NCI-H2107 treated with DMSO at 0.1 percent for 48 hours (cell line): Measurements from ENCODE around the gene SKP2.
"Not testable (repeated sequence)": the region's sequence is repeated elsewhere in the genome, so short reads cannot be mapped to it uniquely, and the experiment has no call there.

Source experiments
- DNase-seq: peaks from one replicate; lab custom pipeline; 2025; ENCODE audit not compliant: unreplicated experiment; lab: John Stamatoyannopoulos, UW

Gene SKP2

DNA sequence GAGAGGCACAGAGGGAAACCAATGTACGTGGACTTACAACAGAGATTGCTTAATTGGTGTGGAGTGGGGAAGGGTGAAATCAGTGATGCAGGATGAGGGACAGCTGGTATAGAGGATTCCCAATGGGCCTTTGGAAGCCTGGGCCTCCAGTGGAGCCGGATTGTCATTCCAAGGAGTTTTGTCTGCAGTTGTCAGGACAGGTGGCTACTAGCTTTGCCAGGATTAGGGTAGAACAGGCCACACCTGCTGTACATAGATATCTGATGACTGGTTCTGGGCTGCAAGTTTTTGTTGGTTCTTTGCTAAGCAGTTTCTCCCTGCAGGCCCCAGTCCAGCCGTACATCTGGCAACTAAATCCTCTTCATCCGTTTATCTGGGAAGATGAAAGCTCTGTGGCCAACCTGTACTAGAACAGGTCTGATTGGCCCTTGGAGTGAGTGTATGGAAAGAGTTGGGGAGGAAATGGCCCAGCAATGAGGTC lies 4.2 kb downstream of the SKP2 start:
- no peak for DNase-seq

GRCh38 chr5:36156619-36157018 lies 4.7 kb downstream of the SKP2 start:
- no peak for DNase-seq

DNA sequence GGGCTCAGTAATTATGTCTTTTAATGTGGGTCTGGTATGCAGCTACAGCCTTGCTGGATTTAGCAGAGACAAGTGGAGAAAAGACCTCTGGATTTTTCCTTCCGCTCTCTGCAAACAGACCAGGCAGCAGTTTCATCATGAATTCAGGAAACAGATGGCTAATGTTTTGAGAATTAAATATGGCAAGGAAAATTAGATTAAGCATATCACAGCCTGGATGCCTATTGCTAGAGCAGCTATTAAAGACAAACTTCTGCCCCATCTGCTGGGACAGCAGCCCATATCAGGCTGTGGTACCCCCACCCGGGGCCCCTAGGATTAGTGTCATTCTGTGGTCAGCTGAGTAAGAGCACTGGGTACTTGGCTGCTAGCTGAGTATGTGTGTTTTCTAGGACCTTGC lies 6.2 kb downstream of the SKP2 start:
- no peak for DNase-seq

- no peak for DNase-seq
Observed at GRCh38 chr5:36160617-36161016, 8.7 kb downstream of the SKP2 start.

- no peak for DNase-seq
Observed at GRCh38 chr5:36161361-36161760, 9.4 kb downstream of the SKP2 start.

- no peak for DNase-seq
Observed at GRCh38 chr5:36162810-36163486, 11.0 kb downstream of the SKP2 start.

DNA sequence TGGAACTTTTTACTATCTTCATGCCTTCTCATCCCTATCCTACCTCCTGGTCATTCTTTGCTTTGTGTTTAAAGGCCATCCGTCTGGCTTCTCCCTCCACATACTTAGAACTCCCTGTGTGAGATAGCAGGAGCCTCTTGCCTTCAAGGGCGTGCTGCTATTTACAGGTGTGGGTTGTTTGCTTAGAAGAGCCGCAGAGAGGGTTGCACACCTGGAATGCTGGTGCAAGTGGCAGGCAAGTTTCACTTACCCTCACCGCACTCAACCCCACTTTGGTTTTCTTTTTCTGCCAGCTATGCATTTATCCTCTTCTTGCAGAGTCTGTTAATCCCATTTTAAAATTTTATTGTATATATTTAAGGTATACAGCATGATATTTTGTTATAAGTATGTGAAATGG lies 12.6 kb downstream of the SKP2 start:
- DNase-seq, result no peak

DNA sequence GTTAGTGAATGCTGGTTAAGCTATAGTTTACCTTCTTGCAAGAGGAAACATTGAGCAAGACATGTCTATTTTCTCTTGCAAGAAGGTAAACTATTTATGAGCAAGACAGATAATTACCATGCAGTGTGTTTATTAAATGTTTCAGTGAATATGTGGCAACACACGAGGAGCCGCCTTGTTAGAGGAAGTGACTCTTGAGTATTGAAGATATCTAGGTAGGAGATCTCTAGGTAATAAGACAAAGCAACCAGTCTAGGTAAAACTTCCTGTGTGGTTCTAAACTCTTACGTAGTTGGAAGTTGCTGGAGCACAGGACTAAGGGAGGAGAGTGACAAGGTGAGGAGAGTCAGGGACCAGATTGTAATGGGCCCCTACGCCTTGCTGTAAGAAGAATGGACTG lies 16.8 kb downstream of the SKP2 start:
- DNase-seq, result no peak

DNA sequence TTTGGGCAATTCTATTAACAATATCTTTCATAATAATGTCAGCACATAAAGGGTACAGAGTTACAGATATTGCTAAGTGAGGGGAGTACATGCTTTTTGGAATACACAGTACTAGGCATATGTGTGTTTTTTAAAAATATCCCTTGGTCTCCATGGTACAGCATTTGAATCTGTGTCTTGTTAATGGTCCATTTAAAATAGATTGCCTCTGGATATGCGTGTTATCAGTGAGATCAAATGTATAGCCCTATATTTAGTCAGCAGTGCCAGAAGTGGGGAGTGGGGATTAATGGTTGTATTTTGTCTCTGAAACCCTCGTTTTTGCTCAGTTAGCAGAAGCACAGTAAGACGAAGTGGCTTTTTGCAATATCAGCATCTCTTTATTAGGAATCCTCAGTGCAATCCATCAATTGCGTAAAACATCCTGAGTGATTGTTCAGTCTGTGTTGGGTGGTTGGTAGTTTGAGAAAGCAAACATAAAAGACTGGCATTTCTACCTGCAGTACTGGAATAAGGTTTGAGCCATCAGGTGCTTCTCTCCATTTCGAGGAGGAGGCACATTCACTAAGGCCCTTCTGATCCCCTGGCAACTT lies 19.0 kb downstream of the SKP2 start:
- DNase-seq, result no peak

DNA sequence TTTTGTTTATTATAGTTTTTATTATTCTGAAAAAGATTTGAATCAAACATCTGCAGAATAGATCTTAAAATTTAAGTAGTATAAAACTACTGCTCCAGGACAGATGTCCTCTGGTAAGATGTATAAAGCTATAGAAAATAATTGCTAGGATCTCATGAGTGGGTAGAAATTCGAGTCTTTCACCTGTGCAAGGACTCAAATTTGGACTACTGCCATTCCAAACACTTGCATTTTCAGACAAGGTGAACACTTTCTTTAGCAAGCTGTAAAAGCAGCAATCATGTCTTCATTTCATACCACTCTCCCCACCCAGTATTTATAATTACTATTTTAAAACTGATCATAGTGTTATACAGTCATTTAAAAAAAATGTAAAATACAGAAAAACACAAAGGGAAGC lies 20.7 kb downstream of the SKP2 start:
- no peak for DNase-seq

DNA sequence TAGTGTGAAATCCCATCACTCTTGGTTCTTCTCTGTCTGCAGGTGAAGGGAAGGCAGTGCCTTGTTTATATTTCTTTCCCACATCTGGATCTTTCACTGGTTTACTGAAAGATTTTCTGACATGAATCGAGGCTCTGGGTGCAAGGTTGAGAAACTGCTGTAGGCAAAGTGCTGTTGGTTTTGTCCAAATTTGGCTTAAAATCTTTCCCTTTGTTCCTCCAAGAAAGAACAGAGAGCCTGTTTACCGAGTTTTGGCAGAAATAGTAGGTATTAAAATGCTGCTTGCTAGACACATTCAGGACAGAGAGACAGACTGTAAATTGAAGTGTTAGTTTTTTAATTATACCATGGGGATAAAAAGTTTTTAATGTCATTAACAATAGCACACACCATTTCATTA lies 21.5 kb downstream of the SKP2 start:
- DNase-seq, result no peak

- no peak for DNase-seq
Observed at GRCh38 chr5:36174119-36174518, 22.2 kb downstream of the SKP2 start.

GRCh38 chr5:36175043-36175442 lies 23.1 kb downstream of the SKP2 start:
- no peak for DNase-seq

DNA sequence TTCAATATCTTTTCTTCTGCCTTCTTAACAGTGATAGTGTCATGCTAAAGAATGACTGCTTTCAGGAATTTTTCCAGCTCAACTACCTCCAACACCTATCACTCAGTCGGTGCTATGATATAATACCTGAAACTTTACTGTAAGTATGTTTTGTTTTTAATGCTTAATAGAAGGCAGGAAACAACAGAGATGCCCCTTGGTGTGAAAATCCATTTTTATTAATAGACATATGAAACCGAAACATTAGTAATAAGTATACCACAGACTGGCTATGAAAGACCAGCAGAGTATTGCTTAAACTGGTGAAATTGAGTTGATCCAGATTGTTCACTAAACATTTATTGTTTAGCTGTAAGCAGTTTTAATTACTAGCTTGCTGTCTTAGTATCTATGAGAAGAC lies 25.2 kb downstream of the SKP2 start:
- DNase-seq, result no peak

GRCh38 chr5:36177715-36178523 lies 26.0 kb downstream of the SKP2 start:
- DNase-seq, result peak; percentile 20

- no peak for DNase-seq
Observed at GRCh38 chr5:36178524-36178890, 26.6 kb downstream of the SKP2 start.

GRCh38 chr5:36179950-36180349 lies 28.0 kb downstream of the SKP2 start:
- DNase-seq, result no peak

DNA sequence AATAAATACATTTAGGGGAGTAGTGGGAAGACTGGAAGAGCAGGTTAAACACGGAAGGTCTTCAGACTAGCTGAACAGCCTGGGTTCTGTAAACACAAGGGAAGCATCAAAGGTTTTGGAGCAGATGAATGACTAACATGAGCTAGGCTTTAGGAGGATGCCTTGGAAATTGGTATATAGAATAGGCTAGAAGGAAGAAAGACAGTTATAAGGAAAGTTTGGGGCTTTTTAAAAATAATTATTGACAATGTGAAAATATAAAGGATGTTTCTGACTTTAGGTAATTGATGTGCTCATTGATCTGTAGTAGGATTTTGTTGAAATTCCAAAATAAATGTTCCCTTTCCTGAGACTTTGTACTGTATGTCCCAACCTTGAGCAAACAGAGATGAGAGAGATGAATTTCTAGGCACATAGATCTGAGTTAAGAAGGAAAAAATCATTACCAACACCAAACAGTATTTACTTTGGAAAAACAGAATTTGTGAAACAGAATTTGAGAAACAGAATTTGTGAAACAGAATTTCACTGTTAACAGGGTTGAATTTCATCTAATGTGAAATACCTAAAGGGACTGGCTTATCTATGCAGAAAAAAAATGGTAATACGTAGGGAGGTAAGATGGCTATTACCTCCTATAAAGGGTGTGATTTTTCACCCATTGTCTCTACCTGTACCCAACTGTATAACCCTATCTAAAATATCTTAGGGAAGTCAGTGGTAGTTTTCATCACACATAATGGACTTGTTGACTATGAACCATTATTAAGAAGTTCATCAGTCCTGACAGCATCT lies 28.8 kb downstream of the SKP2 start:
- DNase-seq, result no peak

GRCh38 chr5:36181774-36182173 lies 29.9 kb downstream of the SKP2 start:
- DNase-seq, result no peak

- not testable (repeated sequence) for DNase-seq
Observed at GRCh38 chr5:36184408-36184807, 32.5 kb downstream of the SKP2 start.

GRCh38 chr5:36193746-36194145 lies 41.8 kb downstream of the SKP2 start:
- DNase-seq, result no peak
